ENCODE measurements around the gene COPB1.

The COPB1 gene

DNA sequence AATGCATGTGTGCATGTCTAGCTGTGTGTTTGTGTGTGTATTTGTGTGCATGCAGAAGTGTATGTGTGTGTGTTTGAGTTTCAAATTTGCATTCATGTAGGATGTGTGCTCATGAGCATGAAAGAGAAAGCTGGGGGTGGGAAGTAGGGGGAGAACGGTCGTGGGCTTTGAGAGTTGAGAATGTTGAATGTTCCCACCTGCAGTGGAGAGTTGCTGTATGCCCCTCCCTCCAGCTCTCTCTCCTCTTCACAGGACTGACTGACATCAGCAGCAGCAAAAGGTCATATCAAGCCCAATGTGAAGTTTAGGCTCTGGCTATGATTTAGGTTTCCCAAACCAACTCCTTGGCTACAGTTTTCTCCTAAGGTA, 76.8 kb downstream of the COPB1 start:
- no peak for DNase-seq

DNA sequence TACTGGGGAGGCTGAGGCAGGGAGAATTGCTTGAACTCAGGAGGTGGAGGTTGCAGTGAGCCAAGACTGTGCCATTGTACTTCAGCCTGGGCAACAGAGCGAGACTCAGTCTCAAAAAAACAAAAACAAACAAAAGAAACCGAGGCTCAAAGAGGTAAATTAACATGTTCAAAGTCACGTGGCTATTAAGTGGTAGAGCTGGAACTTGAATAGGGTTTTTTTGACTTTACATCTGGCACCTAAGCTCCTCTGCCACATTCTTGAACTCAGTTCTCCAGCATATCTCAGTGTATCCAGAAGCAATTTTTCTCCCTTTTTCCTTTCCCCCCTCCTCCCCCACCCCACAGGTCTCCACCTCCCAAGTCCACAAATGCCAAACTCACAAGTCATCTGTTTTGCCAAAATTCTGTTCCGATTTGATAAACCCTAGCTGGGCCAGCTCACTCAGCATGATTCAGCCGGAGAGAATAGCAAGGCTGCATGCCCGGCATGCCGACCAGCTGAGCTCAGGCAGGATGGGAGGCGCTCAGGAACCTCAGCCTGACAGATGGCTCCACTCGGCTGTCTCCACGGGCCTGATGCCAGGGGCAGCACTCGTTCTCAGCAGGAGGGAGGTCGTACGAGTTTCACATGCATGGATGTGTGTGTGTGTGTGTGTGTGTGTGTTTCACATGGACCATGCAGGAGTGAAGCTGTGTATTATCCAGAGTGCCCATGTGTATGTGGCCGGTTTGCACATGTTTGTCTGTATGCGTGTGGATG, 77.4 kb downstream of the COPB1 start:
- no peak for DNase-seq

GRCh38 chr11:14420223-14420622, 79.4 kb downstream of the COPB1 start:
- no peak for DNase-seq

DNA sequence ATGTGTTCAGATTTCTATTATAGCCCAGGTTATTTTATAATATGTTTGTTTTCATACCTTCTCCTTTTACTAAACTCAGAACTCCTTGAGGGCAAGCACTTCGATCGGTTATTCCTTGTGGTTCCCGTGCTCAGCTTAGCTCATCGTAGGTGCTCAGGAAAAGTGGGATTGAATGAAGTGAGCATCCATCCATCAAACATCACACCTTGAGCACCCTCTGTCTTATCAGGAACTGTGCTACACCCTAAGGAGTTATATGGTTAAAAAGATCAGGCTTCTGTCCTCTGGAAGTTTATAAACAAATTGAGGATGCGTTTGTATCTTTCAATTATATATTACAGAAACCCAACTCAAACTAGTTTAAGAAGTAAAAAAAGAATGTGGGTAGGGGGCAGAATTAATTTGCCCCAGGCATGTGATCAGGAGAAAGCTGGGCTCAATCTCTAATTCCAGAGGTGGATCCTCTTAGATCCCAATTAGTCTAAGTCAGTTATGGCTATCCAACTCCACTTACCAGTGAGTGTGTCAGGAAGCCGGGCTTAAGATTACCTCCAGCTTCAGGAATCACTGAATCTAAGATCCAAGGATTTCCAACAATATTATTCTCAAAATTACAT, 80.7 kb downstream of the COPB1 start:
- DNase-seq = no peak

DNA sequence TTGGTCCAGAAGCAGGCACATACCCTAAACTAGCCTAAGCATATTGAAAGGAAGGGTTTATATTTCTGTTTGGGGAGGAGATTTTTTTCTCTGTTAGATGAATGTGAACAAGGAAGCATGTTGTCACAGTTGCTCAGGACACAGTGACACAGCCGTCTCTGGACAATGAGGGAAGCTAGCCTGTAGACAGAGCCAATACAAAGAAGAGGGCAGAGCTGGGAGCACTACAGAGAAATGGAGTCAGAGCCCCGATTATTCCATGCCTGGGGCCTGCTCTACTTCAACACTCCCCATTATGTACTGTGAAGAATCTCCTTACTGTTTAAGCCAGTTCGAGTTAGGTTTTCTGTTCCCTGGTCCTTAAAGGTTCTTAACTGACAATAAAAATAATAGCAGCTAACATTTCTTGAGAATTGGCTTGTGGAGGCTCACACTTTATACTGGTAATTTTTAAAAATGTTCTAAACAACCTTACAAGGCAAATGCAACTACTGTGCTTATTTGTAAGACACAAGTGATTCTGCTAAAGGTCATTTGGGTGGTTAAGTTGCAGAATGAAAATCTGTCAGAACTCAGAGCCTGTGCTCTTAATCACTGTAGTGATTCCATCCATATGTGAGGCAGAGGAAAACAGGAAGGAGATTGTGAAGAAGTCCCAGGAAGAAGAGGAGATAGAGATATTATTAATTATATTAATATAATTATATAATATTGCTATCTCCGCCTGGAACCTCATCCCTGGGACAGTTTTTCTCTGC, 81.8 kb downstream of the COPB1 start:
- no peak for DNase-seq

DNA sequence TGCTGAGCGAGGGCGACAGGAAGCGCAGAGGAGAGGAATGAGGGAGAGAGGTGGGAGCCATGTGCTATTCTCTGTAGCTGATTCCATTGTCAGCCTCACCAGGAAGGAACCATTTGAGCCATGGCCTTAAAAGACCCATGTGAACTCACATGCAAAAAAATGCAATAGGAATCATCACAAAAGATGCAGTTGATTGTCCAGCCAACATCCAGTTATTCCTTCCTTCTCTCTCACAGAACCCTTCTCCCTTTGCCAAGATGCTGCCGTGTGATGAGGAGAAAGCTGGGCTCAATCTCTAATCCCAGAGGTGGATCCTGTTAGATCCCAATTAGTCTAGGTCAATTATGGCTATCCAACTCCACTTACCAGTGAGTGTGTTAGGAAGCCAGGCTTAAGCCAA, 82.4 kb downstream of the COPB1 start:
- DNase-seq = no peak

DNA sequence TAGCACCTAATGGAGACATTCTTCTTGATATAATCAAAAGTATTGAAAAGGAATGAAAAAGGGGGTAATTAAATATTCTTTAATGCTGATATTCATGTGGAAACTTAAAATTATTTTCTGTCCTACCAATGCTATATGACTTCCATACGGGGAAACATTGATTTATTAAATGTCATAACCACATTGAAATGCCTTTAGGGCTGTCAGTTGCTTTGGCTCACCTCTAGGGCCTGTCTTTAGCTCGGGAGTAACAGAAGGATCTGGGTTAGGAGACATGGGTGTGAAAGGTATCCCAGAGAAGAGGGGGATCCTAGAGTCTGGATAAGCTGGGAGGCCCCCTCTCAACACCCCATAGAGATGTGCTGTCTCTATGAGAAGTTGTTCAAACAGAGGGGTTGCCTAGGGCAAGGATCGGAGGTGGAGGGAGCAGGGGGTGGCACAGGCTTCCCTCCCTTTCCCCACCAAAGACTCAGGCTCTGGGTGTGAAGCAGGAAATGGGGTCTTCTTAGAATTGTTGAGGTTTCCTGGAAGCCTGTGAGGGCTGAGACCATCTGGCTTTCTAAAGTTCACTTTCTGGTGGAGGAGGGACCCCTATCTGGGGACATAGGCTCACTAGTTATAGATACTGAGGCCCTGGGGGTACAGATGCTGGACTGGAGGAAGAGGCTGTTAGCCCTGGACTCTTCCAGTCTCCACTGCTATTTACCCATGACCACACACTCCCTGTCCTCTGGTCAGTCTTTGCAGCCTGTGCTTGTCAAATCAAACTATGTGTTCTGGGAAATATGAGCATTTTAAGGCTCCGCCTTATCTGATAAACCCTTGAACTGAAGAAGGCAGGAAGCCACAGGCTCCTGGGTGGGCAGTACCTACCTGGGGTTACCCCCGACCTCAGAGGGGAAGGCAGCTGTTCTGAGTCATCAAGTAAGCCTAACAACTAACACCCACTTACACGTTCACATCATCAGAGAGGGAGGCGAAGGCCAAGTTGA, 84.8 kb downstream of the COPB1 start:
- no peak for DNase-seq

- no peak for DNase-seq
Measured at GRCh38 chr11:14413307-14414069, 86.1 kb downstream of the COPB1 start.

- no peak for DNase-seq
Measured at GRCh38 chr11:14411818-14412217, 87.8 kb downstream of the COPB1 start.

- no peak for DNase-seq
Measured at GRCh38 chr11:14409891-14410290, 89.7 kb downstream of the COPB1 start.

- no peak for DNase-seq
Measured at GRCh38 chr11:14408612-14409011, 91.0 kb downstream of the COPB1 start.
